ENCODE data around the gene LSM6. TPM values are rescaled to one million over a fixed set of nuclear protein-coding genes. Genes with fewer than 3 reads are reported as not detected.

The LSM6 gene
- total RNA-seq, 1 experiment from 2014 or later, result 41.4 TPM

GRCh38 chr4:146237092-146237491, 61.6 kb downstream of the LSM6 start:
- ChIA-PET POLR2A (interaction anchor here (0.7 kb wide), 1 partner anchor 285 kb away, joined by 3 read pairs; no protein-coding TSS in a partner anchor), CTCF (interaction anchor here (0.6 to 1.1 kb wide), 2 partner anchors 15 to 682 kb away, joined by 3 to 4 read pairs; no protein-coding TSS in a partner anchor)
- Mint-ChIP-seq H3K9me3 (ENCODE audit: unreplicated experiment) (peaks cover 5% of the 10 kb centered on the region), H3K36me3 (ENCODE audit: insufficient read depth, unreplicated experiment) (no peaks in the 10 kb centered on the region), H3K27me3 (ENCODE audit: insufficient read depth, unreplicated experiment) (no peaks in the 10 kb centered on the region), H3K27ac (ENCODE audit: low read depth, unreplicated experiment) (no peak overlapping the region), H3K4me1 (ENCODE audit: insufficient read depth, unreplicated experiment) (peaks cover 12% of the 10 kb centered on the region), H3K4me3 (ENCODE audit: unreplicated experiment) (no peak overlapping the region)
- intact Hi-C loops (cut with micrococcal nuclease), result no loop called here
- TF ChIP-seq CTCF (IDR thresholded peaks at IDR 0.05; ENCODE audit: unreplicated experiment), result no peak
- BruUV-seq (replicated peaks), result no TSS peak
- DNase-seq (ENCODE audit: unreplicated experiment), result no peak

DNA sequence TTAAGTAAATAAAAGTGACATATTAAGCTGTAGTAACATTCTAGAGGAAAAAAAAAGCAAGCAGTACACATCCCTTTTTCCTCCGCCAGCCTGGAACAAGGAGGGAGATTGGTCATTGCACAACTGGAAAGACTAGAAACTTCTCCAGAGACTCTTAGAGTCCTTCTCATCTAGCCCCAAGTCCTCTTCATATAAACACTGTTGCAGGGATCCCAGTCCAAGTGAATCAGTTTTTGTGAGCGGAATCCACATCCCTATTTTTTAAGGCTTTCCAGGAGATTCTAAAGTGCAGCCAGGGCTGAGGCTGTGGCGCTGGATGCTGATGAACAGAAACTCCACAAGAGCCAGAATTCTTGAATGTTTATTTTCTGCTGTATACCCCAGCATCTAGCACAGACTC, 62.6 kb downstream of the LSM6 start:
- no peak overlapping the region for H3K4me3 Mint-ChIP-seq (ENCODE audit: unreplicated experiment)
- no peaks in the 10 kb centered on the region for H3K27me3 Mint-ChIP-seq (ENCODE audit: insufficient read depth, unreplicated experiment)
- ChIA-PET CTCF (interaction anchor here (1.1 kb wide), 1 partner anchor 14 kb away, joined by 4 read pairs; no protein-coding TSS in a partner anchor), POLR2A (no interaction called here)
- no TSS peak for BruUV-seq (replicated peaks)
- DNase-seq (ENCODE audit: unreplicated experiment), result no peak
- peaks cover 12% of the 10 kb centered on the region for H3K4me1 Mint-ChIP-seq (ENCODE audit: insufficient read depth, unreplicated experiment)
- H3K27ac Mint-ChIP-seq (ENCODE audit: low read depth, unreplicated experiment), result no peak overlapping the region
- no peaks in the 10 kb centered on the region for H3K36me3 Mint-ChIP-seq (ENCODE audit: insufficient read depth, unreplicated experiment)
- no peak for TF ChIP-seq CTCF (IDR thresholded peaks at IDR 0.05; ENCODE audit: unreplicated experiment)
- H3K9me3 Mint-ChIP-seq (ENCODE audit: unreplicated experiment), result no peaks in the 10 kb centered on the region
- intact Hi-C loops (cut with micrococcal nuclease), result no loop called here

Other genes with a start within 250 kb of the LSM6 start
- gene ZNF827, start 236.9 kb upstream of the LSM6 start, total RNA-seq (2022), result 11.3 and 22.4 TPM in 2 replicates
- not detected in 2 replicates for gene REELD1, start 38.8 kb downstream of the LSM6 start, total RNA-seq (2022)